K562 (cell line): ENCODE data around the gene DNAJB1. TPM values are rescaled to one million over a fixed set of nuclear protein-coding genes. Genes with fewer than 3 reads are reported as not detected.

Experiments used
- ASH1L ChIP-seq: fragments of 450-650 bp; IDR thresholded peaks from 2 replicates; pipeline ENCODE4 v1.6.1; 2018; ENCODE audit warnings: borderline replicate concordance, mild to moderate bottlenecking, low read depth; ENCODE audit not compliant: partially characterized antibody
- DPF2 ChIP-seq: fragments of 450-650 bp; IDR thresholded peaks from 2 replicates; pipeline ENCODE4 v1.6.1; 2016
- ETV5 ChIP-seq: sonication (generic); formaldehyde crosslinking; IDR thresholded peaks from 2 replicates; pipeline ENCODE4 v1.4.0; 2020; ENCODE audit warnings: low read depth, mild to moderate bottlenecking, missing genetic modification reagents
- GMEB1 ChIP-seq: fragments of 250-450 bp; sonication (Bioruptor Pico); IDR thresholded peaks from 2 replicates; pipeline ENCODE4 v1.4.0; 2020; ENCODE audit warnings: mild to moderate bottlenecking
- GTF2F1 ChIP-seq: IDR thresholded peaks from 2 replicates; pipeline ENCODE4 v1.6.1; 2011; ENCODE audit warnings: low read depth, low read length, improper control_type of control experiment
- IRF9 ChIP-seq: fragments of 450-650 bp; IDR thresholded peaks from 2 replicates; pipeline ENCODE4 v1.6.1; 2016; ENCODE audit warnings: missing biosample characterization, missing genetic modification characterization
- KDM1A ChIP-seq, 2 experiments: fragments of 450-650 bp; IDR thresholded peaks; 2 replicates each; pipeline ENCODE4 v1.6.1; 2016; ENCODE audit warnings: mild to moderate bottlenecking in 2 of 2
- MAFK ChIP-seq: IDR thresholded peaks from 2 replicates; pipeline ENCODE4 v1.6.1; 2011; ENCODE audit warnings: low read length, improper control_type of control experiment
- MCM2 ChIP-seq: fragments of 450-650 bp; IDR thresholded peaks from 2 replicates; pipeline ENCODE4 v1.6.1; 2017; ENCODE audit warnings: low read depth, mild to moderate bottlenecking
- PURB ChIP-seq: sonication (generic); formaldehyde crosslinking; IDR thresholded peaks from 2 replicates; pipeline ENCODE4 v1.9.0; 2021; ENCODE audit warnings: low read depth, mild to moderate bottlenecking, missing genetic modification reagents
- SRSF7 ChIP-seq: fragments of 200-400 bp; formaldehyde crosslinking; optimal IDR thresholded peaks from 2 replicates; pipeline ENCODE3; 2017; ENCODE audit warnings: mild to moderate bottlenecking, low read depth, low read length
- U2AF1 ChIP-seq: fragments of 200-400 bp; formaldehyde crosslinking; optimal IDR thresholded peaks from 2 replicates; pipeline ENCODE3; 2017; ENCODE audit warnings: mild to moderate bottlenecking, low read depth, low read length, moderate library complexity
- ZNF318 ChIP-seq, 2 experiments: fragments of 450-650 bp; IDR thresholded peaks; 2 replicates each; pipeline ENCODE4 v1.6.1; 2016; ENCODE audit warnings: mild to moderate bottlenecking in 2 of 2, borderline replicate concordance in 1 of 2, low read depth in 1 of 2, moderate library complexity in 1 of 2
- ZNF398 ChIP-seq: fragments of 250-450 bp; sonication (Bioruptor Pico); IDR thresholded peaks from 2 replicates; pipeline ENCODE4 v1.8.0; 2021; ENCODE audit warnings: moderate library complexity, mild to moderate bottlenecking, inconsistent platforms
- ZSCAN32 ChIP-seq: fragments of 450-650 bp; formaldehyde crosslinking; IDR thresholded peaks from 2 replicates; pipeline ENCODE4 v1.4.0; 2020; ENCODE audit warnings: mild to moderate bottlenecking, moderate library complexity
- polyA plus RNA-seq, 8 experiments: library from polyadenylated mRNA; depleted of rRNA in 4 of 8; stranded (reverse) in 5 of 8; unstranded in 3 of 8; fragments of >200 nt; fragmentation: Nextera tagmentation in 2 of 8; fragmentation: Illumina TruSeq in 1 of 8; extraction: Ambion mirVana in 2 of 8; extraction: Trizol in 1 of 8; gene quantifications; 2 replicates each; pipeline versions ENCODE4 v1.2.1 to v1.2.3, GENCODE V29; 2011 to 2014; ENCODE audit warnings: inconsistent platforms in 1 of 8, missing spikeins in 1 of 8
- total RNA-seq, 7 experiments: library from RNA; depleted of rRNA in 6 of 7; stranded (reverse); fragments of >200 nt in 6 of 7; fragmentation: Illumina TruSeq in 2 of 7; extraction: Trizol in 2 of 7; gene quantifications; 2 replicates each; pipeline versions ENCODE4 v1.2.1 to v1.2.3, GENCODE V29; 2011 to 2021; ENCODE audit warnings: low replicate concordance in 1 of 7

The DNAJB1 gene
- total and polyA plus RNA-seq, 9 of the 15 experiments (the other 6 are each of a cell fraction or from before 2014, with no cell fraction given): 13.2 to 113 (median 62.1) TPM

- TF ChIP-seq ZSCAN32 (CRISPR knock-in tag) (no peak), GMEB1 (CRISPR knock-in tag) (no peak), KDM1A (IDR thresholded peaks at IDR 0.05) (no peak), ETV5 (CRISPR knock-in tag) (no peak), ZNF318 (IDR thresholded peaks at IDR 0.05; ENCODE audit: borderline replicate concordance in 1 of 2, low read depth in 1 of 2) (no peak), U2AF1 (no peak), ZNF398 (CRISPR knock-in tag) (no peak), DPF2 (no peak), MAFK (no peak), MCM2 (no peak), ASH1L (no peak), GTF2F1 (no peak), PURB (CRISPR knock-in tag) (no peak), IRF9 (tag) (no peak), SRSF7 (no peak)
Observed at GRCh38 chr19:14556662-14557188, 38.5 kb upstream of the DNAJB1 start (continued).
